DND-41 (cell line): ENCODE data around the gene PRPSAP2.

Experiments
- EZH2 ChIP-seq: IDR thresholded peaks from 3 replicates; pipeline ENCODE4 v1.6.1; 2012; ENCODE audit warnings: borderline replicate concordance, low read depth, mild to moderate bottlenecking, moderate library complexity, low read length, inconsistent platforms; ENCODE audit not compliant: severe bottlenecking
- TF ChIP-seq, protein P1 (sequence below): IDR thresholded peaks from 2 replicates; pipeline ENCODE4 v1.5.1; 2012; ENCODE audit warnings: borderline replicate concordance, low read length, moderate library complexity, mild to moderate bottlenecking; ENCODE audit not compliant: poor library complexity, severe bottlenecking; ENCODE audit errors: extremely low read depth

DNA sequence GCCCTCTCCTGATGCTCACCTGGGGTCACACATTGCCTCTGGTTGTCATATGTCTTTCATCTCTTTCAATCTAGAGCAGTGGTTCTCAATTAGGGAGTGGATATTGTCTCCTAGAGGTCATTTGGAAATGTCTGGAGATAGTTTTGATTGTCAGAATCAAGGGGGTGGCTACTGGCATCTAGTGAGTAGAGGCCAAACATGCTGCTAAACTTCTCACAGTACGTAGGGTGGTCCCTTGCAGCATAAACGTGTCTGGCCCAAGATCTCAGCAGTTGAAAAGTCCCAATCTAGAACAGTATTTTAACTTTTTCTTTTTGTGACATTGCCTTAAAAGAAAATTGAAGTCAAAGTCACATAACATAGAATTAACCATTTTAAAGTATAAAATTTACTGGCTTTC, 63.6 kb downstream of the PRPSAP2 start:
- TF ChIP-seq, protein P1, sequence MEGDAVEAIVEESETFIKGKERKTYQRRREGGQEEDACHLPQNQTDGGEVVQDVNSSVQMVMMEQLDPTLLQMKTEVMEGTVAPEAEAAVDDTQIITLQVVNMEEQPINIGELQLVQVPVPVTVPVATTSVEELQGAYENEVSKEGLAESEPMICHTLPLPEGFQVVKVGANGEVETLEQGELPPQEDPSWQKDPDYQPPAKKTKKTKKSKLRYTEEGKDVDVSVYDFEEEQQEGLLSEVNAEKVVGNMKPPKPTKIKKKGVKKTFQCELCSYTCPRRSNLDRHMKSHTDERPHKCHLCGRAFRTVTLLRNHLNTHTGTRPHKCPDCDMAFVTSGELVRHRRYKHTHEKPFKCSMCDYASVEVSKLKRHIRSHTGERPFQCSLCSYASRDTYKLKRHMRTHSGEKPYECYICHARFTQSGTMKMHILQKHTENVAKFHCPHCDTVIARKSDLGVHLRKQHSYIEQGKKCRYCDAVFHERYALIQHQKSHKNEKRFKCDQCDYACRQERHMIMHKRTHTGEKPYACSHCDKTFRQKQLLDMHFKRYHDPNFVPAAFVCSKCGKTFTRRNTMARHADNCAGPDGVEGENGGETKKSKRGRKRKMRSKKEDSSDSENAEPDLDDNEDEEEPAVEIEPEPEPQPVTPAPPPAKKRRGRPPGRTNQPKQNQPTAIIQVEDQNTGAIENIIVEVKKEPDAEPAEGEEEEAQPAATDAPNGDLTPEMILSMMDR = no peak
- no peak for TF ChIP-seq EZH2
